GM12892 (cell line): Measurements from ENCODE around the gene ODC1.

Experiments used
- DNase-seq: peaks from one replicate; pipeline ENCODE4 v3.0.0; 2011; ENCODE audit not compliant: insufficient read length
- FAIRE-seq: peaks from 2 replicates; lab custom pipeline; 2011; peaks lifted over from hg19 to GRCh38; lab: Jason Lieb, UNC
- POLR2A ChIP-seq: IDR thresholded peaks from 2 replicates; pipeline ENCODE4 v1.6.1; 2011; ENCODE audit warnings: low read depth, low read length, control low read depth
- POLR2AphosphoS5 ChIP-seq: IDR thresholded peaks from 2 replicates; pipeline ENCODE4 v1.6.1; 2011; ENCODE audit warnings: low read depth, low read length, control low read depth
- TAF1 ChIP-seq: IDR thresholded peaks from 2 replicates; pipeline ENCODE4 v1.6.1; 2011; ENCODE audit warnings: low read depth, mild to moderate bottlenecking, control low read depth, low read length, borderline replicate concordance

ODC1 gene

GRCh38 chr2:10406491-10407188 is 41.5 kb downstream of the ODC1 start:
- TF ChIP-seq TAF1, result no peak
- no peak for TF ChIP-seq POLR2AphosphoS5
- TF ChIP-seq POLR2A, result no peak
- FAIRE-seq (no peak), DNase-seq (no peak)

GRCh38 chr2:10406016-10406415 is 42.1 kb downstream of the ODC1 start:
- FAIRE-seq (no peak), DNase-seq (no peak)
- TF ChIP-seq TAF1 (no peak), POLR2A (no peak), POLR2AphosphoS5 (no peak)

GRCh38 chr2:10405448-10405847 is 42.7 kb downstream of the ODC1 start:
- no peak for FAIRE-seq
- no peak for DNase-seq
- TF ChIP-seq TAF1 (no peak), POLR2A (no peak), POLR2AphosphoS5 (no peak)

- FAIRE-seq, result no peak
- TF ChIP-seq POLR2A (no peak), POLR2AphosphoS5 (no peak), TAF1 (no peak)
- DNase-seq, result no peak
These were observed 43.6 kb downstream of the ODC1 start for GRCh38 chr2:10404324-10405143.

- no peak for TF ChIP-seq POLR2AphosphoS5
- TF ChIP-seq POLR2A, result no peak
- TF ChIP-seq TAF1, result no peak
- no peak for FAIRE-seq
- DNase-seq, result no peak
These were observed 45.4 kb downstream of the ODC1 start for GRCh38 chr2:10402653-10403215.

- no peak for FAIRE-seq
- DNase-seq, result no peak
- TF ChIP-seq POLR2A (no peak), POLR2AphosphoS5 (no peak), TAF1 (no peak)
These were observed 46.0 kb downstream of the ODC1 start for GRCh38 chr2:10402062-10402585.

GRCh38 chr2:10400978-10401951 is 46.9 kb downstream of the ODC1 start:
- FAIRE-seq (no peak), DNase-seq (no peak)
- TF ChIP-seq TAF1, result no peak
- no peak for TF ChIP-seq POLR2AphosphoS5
- TF ChIP-seq POLR2A, result no peak

GRCh38 chr2:10400568-10400977 is 47.6 kb downstream of the ODC1 start:
- TF ChIP-seq POLR2A (no peak), POLR2AphosphoS5 (no peak), TAF1 (no peak)
- DNase-seq (no peak), FAIRE-seq (no peak)

GRCh38 chr2:10400002-10400401 is 48.1 kb downstream of the ODC1 start:
- TF ChIP-seq POLR2AphosphoS5 (no peak), TAF1 (no peak), POLR2A (no peak)
- no peak for DNase-seq
- no peak for FAIRE-seq

GRCh38 chr2:10399358-10399757 is 48.8 kb downstream of the ODC1 start:
- FAIRE-seq (no peak), DNase-seq (no peak)
- no peak for TF ChIP-seq POLR2AphosphoS5
- no peak for TF ChIP-seq POLR2A
- no peak for TF ChIP-seq TAF1
